MCF 10A (cell line): ENCODE data around the gene CCND3. TPM values are rescaled to one million over a fixed set of nuclear protein-coding genes. Genes with fewer than 3 reads are reported as not detected.

Experiments used
- BruUV-seq: library from RNA; stranded (reverse); fragments of 400-500 nt; replicated peaks from 2 replicates; lab custom pipeline; 2021; lab: Mats Ljungman, UMichigan
- CTCF ChIA-PET: fragments of 300-600 bp; sonication (Branson Sonifier 250); formaldehyde crosslinking; extraction: SDS; loops from one replicate; lab custom pipeline; 2021; ENCODE audit warnings: antibody characterized with exemption, inconsistent platforms; lab: Yijun Ruan, JAX
- POLR2A ChIA-PET: fragments of 300-600, 350-650 bp; sonication (Branson Sonifier 250); formaldehyde crosslinking; extraction: SDS; loops from one replicate; lab custom pipeline; 2020; ENCODE audit warnings: antibody characterized with exemption, inconsistent platforms; lab: Yijun Ruan, JAX
- DNase-seq: peaks from one replicate; pipeline ENCODE4 v3.0.0-alpha.2; 2018; ENCODE audit not compliant: unreplicated experiment
- H3K27ac Mint-ChIP-seq: one replicate; pipeline ENCODE4 v1.8.0; 2022; ENCODE audit warnings: mild to moderate bottlenecking, low read depth, mixed read lengths; ENCODE audit not compliant: unreplicated experiment
- H3K27me3 Mint-ChIP-seq: one replicate; pipeline ENCODE4 v1.8.0; 2022; ENCODE audit warnings: mixed read lengths; ENCODE audit not compliant: insufficient read depth, unreplicated experiment
- H3K36me3 Mint-ChIP-seq: one replicate; pipeline ENCODE4 v1.8.0; 2022; ENCODE audit warnings: mild to moderate bottlenecking, moderate library complexity, mixed read lengths; ENCODE audit not compliant: insufficient read depth, unreplicated experiment
- H3K4me1 Mint-ChIP-seq: one replicate; pipeline ENCODE4 v1.8.0; 2022; ENCODE audit warnings: mixed read lengths; ENCODE audit not compliant: insufficient read depth, unreplicated experiment
- H3K4me3 Mint-ChIP-seq: one replicate; pipeline ENCODE4 v1.8.0; 2022; ENCODE audit warnings: mild to moderate bottlenecking, moderate library complexity, mixed read lengths; ENCODE audit not compliant: unreplicated experiment
- H3K9me3 Mint-ChIP-seq: one replicate; pipeline ENCODE4 v1.8.0; 2022; ENCODE audit warnings: mixed read lengths; ENCODE audit not compliant: unreplicated experiment
- CTCF ChIP-seq: fragments of 200-600 bp; IDR thresholded peaks from one replicate; pipeline ENCODE4 v1.8.0; 2022; ENCODE audit warnings: antibody characterized with exemption, mild to moderate bottlenecking; ENCODE audit not compliant: unreplicated experiment
- intact Hi-C: fragments of 100-400 bp; cut with micrococcal nuclease; formaldehyde crosslinking; loops from 2 replicates; pipeline ENCODE4 v1.14.1; 2022
- total RNA-seq: library from RNA; stranded (reverse); gene quantifications from 2 replicates; pipeline ENCODE4 v1.2.3, GENCODE V29; 2022

Gene CCND3
- total RNA-seq, 1 experiment from 2014 or later, result 75.8 TPM

GRCh38 chr6:41920921-41921711 lies 20.5 kb downstream of the CCND3 start, which contains the start of the genes BYSL and MED20:
Gene BYSL, plus strand, starts transcription at chr6:41921499. Its CDS starts 64 bp downstream, at chr6:41921563.
Gene MED20, minus strand, starts transcription at chr6:41921139. Its CDS starts 121 bp downstream, at chr6:41921018.
- ChIA-PET POLR2A (interaction anchor here (0.5 to 5.4 kb wide), 38 partner anchors 11 to 1016 kb away, joined by 3 to 157 read pairs (median 4); partner anchors contain the start of genes C6orf132, CCND3, MRPS10 and RPL7L1), CTCF (interaction anchor here (0.6 to 5.2 kb wide), 33 partner anchors 9 to 356 kb away, joined by 3 to 74 read pairs (median 4); partner anchors contain the start of genes CCND3, MRPS10, TAF8 and TOMM6)
- peak; percentile 96 for DNase-seq
- TF ChIP-seq CTCF, result peak; percentile 96
- peaks cover 49% of the 10 kb centered on the region for H3K36me3 Mint-ChIP-seq
- no TSS peak for BruUV-seq
- H3K4me1 Mint-ChIP-seq, result peaks cover 41% of the 10 kb centered on the region
- H3K27ac Mint-ChIP-seq, result peak within 1 kb of the TSS; percentile 100
- no peaks in the 10 kb centered on the region for H3K27me3 Mint-ChIP-seq
- H3K9me3 Mint-ChIP-seq, result no peaks in the 10 kb centered on the region
- H3K4me3 Mint-ChIP-seq, result peak within 1 kb of the TSS; percentile 99
- intact Hi-C loops, result loop anchor here (1.0 to 5.0 kb wide), 5 partner anchors 15 to 134 kb away; partner anchors contain the start of gene TOMM6

- peak overlapping the region; percentile 64 for H3K4me3 Mint-ChIP-seq
- peak overlapping the region; percentile 92 for H3K27ac Mint-ChIP-seq
- ChIA-PET CTCF (interaction anchor here (2.2 kb wide), 1 partner anchor 70 kb away, joined by 9 read pairs; no protein-coding TSS in a partner anchor), POLR2A (interaction anchor here (0.7 to 1.9 kb wide), 7 partner anchors 13 to 133 kb away, joined by 3 to 5 read pairs (median 4); partner anchors contain the start of genes TAF8 and TOMM6)
- H3K36me3 Mint-ChIP-seq, result peaks cover 58% of the 10 kb centered on the region
- intact Hi-C loops, result no loop called here
- DNase-seq, result peak; percentile 89
- H3K4me1 Mint-ChIP-seq, result peaks cover 19% of the 10 kb centered on the region
- no peak for TF ChIP-seq CTCF
- no peaks in the 10 kb centered on the region for H3K27me3 Mint-ChIP-seq
- no TSS peak for BruUV-seq
- no peaks in the 10 kb centered on the region for H3K9me3 Mint-ChIP-seq
These were observed 24.1 kb downstream of the CCND3 start for GRCh38 chr6:41917528-41917927.

- intact Hi-C loops, result no loop called here
- Mint-ChIP-seq H3K27me3 (no peaks in the 10 kb centered on the region), H3K9me3 (no peaks in the 10 kb centered on the region), H3K4me3 (no peak overlapping the region), H3K4me1 (peaks cover 16% of the 10 kb centered on the region), H3K27ac (no peak overlapping the region), H3K36me3 (peaks cover 60% of the 10 kb centered on the region)
- no peak for TF ChIP-seq CTCF
- BruUV-seq, result no TSS peak
- DNase-seq, result no peak
- POLR2A ChIA-PET, result interaction anchor here (0.8 to 2.2 kb wide), 4 partner anchors 27 to 130 kb away, joined by 3 to 6 read pairs (median 5); no protein-coding TSS in a partner anchor
- CTCF ChIA-PET, result interaction anchor here (0.6 to 1.4 kb wide), 5 partner anchors 9 to 129 kb away, joined by 3 to 4 read pairs (median 3); no protein-coding TSS in a partner anchor
These were observed 26.6 kb downstream of the CCND3 start for GRCh38 chr6:41914869-41915530.
